HG03045 (cell line): ENCODE results near the gene DONSON.

ENCODE experiments used
- ATAC-seq: cut with Tn5 transposase; IDR thresholded peaks from one replicate; pipeline ENCODE4 v1.9.1; 2021; ENCODE audit warnings: mild to moderate bottlenecking, moderate library complexity; ENCODE audit not compliant: unreplicated experiment

DONSON gene

DNA sequence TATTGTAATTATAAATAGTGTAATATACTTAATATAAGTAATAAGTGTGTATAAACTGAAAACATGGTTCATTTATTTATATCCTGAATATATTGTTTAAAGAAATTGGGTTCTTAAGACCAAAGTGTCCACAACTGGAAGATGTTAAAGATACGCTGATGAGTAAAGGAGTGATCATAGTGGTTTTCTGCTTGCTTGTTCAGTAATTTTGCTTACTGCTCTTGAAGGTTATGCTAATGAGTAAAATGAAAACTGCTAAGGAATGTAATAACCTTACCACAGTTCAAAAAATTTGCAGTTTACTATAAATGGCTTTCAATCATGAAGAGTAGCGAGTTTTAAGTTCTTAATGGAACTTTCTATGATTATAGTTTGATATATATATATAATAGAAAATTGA lies 22.0 kb downstream of the DONSON start:
- ATAC-seq: no peak

DNA sequence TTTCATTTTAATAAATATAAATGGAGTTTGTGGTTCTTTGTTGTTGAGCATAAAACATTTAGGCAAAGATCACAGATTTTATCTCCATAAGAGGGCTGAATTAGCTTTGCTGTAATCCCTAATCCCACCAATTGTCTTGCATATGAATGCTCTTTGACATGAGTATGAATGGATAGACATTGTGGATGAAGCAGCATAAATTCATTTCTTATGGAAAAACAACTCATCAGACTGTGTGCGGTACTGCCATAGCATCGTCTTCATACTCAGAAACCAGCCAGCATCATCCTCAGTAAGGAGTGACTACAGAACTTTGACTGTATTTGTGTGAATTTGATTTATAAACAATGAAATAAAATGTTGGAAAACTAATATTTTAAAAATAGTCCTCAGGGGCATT lies 26.1 kb downstream of the DONSON start:
- ATAC-seq: no peak

DNA sequence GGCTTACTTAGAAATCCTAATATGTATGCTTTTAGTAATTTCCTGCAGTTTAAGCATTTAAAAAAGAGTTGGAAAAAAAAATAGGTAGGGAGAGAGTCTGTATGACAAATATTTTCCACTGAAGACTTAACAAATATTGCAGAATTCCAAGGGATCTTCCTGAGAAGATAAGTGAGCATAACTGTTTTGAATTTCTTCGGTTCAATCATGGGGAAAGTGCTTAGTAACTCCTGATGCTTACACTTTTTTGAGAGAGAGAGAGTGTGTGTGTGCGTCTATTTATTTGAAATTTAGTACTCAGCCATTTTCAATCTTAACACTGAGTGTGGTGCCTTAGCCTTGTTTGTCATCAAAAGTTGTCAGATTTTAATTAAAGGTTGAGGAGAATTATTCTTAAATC lies 27.1 kb downstream of the DONSON start:
- ATAC-seq: no peak

DNA sequence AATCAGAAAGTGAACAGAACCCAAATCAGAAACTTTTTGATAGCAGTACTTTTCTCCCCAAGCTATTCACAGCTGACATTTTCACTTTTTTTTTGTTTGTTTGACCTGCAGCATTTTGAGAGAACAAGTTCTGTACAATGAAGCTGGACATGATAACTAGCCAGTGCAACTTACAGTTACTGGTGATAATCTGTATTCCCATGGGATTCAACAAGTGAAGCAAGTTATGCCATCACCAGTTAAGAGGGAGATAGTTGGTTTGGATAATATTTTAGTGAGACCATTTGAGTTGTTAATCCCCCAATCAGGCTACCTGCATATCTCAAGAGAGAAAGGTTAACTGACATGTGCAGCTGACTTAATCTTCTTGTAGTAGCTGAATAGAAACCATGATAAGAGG lies 27.5 kb downstream of the DONSON start:
- no peak for ATAC-seq

DNA sequence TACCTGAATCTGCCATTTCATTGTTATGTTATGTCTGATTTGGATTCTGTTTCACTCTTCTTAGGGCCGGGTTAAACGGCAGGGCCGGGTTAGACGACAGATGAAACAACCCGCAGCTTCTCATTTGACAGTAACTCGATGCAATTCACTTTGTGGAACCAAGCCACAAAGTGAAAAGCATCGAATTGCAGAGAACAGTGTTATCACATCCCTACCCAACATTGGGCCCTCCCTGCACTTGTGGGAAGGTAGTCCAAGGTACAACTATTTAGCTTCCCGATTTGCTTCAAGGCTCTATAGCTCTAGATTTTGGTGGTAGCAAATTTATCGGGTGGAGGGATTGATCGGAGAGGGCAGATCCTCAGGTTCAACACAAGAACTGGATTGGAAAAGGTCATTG lies 28.7 kb downstream of the DONSON start:
- ATAC-seq: no peak

DNA sequence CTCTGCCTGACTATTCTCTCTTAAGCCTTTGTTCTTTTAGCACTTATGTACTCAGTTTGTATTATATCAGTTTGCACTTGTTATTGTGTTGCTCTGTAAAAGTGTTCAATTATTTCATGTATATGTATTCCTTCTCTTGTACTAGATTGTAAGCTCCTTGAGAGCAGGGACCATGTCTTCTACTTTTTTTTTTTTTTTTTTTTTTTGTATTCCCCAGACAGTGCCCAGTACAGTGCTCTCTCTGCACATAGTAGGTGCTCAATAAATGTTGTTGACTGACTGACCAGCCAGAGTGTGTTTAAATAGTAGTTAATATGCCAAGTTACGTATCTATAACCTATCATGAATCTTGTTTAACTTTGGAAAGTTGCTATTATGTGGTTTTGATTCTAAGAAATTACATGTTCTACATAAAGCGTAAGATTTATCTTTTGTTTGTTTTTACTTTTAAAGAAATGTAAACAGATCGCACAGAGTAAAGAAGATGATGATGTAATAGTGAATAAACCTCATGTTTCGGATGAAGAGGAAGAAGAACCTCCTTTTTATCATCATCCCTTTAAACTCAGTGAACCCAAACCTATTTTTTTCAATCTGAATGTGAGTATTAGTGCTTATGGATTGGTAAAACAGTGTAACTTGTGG lies 29.6 kb downstream of the DONSON start:
- no peak for ATAC-seq

DNA sequence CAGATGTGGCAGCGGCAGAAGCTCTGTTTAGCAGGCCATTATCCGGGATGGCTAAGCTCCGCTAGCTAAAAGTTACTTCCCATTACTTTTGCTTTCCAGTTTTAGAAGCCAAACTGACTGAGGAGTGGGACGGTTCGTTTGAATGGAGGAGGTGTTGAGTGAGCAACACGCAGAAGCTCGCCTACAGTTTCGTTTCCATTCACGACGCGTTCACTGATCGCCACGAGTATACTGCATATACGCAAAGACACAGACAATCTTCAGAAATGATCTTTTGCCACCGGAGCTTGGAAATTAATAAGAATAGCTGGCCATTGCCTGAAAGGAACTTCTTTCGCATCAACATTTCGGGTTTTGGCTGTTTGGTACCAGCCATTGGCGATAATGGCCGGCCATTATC lies 31.0 kb downstream of the DONSON start:
- ATAC-seq: no peak

DNA sequence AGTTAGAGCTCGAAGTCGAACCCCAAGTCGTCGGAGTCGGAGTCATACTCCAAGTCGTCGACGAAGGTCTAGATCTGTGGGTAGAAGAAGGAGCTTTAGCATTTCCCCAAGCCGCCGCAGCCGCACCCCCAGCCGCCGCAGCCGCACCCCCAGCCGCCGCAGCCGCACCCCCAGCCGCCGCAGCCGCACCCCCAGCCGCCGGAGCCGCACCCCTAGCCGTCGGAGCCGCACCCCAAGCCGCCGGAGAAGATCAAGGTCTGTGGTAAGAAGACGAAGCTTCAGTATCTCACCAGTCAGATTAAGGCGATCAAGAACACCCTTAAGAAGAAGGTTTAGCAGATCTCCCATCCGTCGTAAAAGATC lies 33.5 kb downstream of the DONSON start:
- no peak for ATAC-seq

DNA sequence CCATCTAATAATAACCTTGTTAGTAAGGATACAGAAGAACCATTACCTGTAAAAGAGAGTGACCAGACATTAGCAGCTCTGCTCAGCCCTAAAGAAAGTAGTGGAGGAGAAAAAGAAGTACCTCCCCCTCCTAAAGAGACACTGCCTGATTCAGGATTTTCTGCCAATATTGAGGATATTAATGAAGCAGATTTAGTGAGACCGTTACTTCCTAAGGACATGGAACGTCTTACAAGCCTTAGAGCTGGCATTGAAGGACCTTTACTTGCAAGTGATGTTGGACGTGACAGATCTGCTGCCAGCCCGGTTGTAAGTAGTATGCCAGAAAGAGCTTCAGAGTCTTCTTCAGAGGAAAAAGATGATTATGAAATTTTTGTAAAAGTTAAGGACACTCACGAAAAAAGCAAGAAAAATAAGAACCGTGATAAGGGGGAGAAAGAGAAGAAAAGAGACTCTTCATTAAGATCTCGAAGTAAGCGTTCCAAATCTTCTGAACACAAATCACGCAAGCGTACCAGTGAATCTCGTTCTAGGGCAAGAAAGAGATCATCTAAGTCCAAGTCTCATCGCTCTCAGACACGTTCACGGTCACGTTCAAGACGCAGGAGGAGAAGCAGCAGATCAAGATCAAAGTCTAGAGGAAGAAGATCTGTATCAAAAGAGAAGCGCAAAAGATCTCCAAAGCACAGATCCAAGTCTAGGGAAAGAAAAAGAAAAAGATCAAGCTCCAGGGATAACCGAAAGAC lies 34.1 kb downstream of the DONSON start:
- no peak for ATAC-seq

DNA sequence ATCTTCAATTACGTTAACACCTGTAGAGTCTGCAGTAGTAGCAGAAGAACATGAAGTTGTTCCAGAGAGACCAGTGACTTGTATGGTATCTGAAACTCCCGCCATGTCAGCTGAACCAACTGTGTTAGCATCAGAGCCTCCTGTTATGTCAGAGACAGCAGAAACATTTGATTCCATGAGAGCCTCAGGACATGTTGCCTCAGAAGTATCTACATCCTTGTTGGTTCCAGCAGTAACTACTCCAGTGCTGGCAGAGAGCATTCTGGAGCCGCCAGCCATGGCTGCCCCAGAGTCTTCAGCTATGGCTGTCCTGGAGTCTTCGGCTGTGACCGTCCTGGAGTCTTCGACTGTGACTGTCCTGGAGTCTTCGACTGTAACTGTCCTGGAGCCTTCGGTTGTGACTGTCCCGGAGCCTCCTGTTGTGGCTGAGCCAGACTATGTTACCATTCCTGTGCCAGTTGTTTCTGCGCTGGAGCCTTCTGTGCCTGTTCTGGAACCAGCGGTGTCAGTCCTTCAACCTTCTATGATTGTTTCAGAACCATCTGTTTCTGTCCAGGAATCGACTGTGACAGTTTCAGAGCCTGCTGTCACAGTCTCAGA lies 35.4 kb downstream of the DONSON start:
- ATAC-seq: no peak

DNA sequence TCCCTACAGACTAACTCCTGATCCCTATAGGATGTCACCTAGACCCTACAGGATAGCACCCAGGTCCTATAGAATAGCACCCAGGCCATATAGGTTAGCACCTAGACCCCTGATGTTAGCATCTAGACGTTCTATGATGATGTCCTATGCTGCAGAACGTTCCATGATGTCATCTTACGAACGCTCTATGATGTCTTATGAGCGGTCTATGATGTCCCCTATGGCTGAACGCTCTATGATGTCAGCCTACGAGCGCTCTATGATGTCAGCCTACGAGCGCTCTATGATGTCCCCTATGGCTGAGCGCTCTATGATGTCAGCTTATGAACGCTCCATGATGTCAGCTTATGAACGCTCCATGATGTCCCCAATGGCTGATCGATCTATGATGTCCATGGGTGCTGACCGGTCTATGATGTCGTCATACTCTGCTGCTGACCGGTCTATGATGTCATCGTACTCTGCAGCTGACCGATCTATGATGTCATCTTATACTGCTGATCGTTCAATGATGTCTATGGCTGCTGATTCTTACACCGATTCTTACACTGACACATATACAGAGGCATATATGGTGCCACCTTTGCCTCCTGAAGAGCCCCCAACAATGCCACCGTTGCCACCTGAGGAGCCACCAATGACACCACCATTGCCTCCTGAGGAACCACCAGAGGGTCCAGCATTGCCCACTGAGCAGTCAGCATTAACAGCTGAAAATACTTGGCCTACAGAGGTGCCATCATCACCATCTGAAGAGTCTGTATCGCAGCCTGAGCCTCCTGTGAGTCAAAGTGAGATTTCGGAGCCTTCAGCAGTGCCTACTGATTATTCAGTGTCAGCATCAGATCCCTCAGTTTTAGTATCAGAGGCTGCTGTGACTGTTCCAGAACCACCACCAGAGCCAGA lies 36.1 kb downstream of the DONSON start:
- no peak for ATAC-seq

DNA sequence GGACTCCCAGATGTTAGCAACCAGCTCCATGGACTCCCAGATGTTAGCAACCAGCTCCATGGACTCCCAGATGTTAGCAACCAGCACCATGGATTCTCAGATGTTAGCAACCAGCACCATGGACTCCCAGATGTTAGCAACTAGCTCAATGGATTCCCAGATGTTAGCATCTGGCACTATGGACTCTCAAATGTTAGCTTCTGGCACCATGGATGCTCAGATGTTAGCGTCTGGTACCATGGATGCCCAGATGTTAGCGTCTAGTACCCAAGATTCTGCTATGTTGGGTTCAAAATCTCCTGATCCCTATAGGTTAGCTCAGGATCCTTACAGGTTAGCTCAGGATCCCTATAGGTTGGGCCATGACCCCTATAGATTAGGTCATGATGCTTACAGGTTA lies 36.8 kb downstream of the DONSON start:
- no peak for ATAC-seq

DNA sequence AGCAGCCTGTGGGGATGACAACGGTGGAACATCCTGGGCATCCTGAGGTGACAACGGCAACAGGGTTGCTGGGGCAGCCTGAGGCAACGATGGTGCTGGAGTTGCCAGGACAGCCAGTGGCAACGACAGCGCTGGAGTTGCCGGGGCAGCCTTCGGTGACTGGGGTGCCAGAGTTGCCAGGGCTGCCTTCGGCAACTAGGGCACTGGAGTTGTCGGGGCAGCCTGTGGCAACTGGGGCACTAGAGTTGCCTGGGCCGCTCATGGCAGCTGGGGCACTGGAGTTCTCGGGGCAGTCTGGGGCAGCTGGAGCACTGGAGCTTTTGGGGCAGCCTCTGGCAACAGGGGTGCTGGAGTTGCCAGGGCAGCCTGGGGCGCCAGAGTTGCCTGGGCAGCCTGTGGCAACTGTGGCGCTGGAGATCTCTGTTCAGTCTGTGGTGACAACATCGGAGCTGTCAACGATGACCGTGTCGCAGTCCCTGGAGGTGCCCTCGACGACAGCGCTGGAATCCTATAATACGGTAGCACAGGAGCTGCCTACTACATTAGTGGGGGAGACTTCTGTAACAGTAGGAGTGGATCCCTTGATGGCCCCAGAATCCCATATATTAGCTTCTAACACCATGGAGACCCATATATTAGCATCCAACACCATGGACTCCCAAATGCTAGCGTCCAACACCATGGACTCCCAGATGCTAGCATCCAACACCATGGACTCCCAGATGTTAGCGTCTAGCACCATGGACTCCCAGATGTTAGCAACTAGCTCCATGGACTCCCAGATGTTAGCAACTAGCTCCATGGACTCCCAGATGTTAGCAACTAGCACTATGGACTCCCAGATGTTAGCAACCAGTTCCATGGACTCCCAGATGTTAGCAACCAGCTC lies 37.5 kb downstream of the DONSON start:
- no peak for ATAC-seq

DNA sequence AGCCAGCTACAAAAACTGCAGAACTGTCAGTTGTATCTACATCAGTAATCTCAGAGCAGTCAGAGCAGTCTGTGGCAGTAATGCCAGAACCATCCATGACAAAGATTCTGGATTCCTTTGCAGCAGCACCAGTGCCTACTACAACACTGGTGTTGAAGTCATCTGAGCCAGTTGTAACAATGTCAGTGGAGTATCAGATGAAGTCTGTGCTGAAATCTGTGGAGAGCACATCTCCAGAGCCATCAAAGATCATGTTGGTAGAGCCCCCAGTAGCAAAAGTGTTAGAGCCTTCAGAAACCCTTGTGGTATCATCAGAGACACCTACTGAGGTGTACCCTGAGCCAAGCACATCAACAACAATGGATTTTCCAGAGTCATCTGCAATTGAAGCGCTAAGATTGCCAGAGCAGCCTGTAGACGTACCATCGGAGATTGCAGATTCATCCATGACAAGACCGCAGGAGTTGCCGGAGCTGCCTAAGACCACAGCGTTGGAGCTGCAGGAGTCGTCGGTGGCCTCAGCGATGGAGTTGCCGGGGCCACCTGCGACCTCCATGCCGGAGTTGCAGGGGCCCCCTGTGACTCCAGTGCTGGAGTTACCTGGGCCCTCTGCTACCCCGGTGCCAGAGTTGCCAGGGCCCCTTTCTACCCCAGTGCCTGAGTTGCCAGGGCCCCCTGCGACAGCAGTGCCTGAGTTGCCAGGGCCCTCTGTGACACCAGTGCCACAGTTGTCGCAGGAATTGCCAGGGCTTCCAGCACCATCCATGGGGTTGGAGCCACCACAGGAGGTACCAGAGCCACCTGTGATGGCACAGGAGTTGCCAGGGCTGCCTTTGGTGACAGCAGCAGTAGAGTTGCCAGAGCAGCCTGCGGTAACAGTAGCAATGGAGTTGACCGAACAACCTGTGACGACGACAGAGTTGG lies 38.4 kb downstream of the DONSON start:
- no peak for ATAC-seq

DNA sequence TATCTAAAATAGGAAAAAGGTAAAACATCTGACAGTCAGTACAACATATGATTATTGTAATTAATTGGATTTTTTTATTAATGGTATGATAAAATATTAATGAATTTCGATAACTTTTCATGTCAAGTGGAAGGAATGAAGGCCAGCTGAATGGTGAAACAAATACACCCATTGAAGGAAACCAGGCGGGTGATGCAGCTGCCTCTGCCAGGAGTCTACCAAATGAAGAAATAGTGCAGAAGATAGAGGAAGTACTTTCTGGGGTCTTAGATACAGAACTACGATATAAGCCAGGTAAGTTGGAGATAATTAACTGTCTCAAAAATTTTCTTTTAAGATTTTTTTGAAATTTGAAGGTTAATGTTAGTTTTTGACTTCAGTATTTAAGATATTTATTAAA lies 42.4 kb downstream of the DONSON start:
- ATAC-seq: no peak

DNA sequence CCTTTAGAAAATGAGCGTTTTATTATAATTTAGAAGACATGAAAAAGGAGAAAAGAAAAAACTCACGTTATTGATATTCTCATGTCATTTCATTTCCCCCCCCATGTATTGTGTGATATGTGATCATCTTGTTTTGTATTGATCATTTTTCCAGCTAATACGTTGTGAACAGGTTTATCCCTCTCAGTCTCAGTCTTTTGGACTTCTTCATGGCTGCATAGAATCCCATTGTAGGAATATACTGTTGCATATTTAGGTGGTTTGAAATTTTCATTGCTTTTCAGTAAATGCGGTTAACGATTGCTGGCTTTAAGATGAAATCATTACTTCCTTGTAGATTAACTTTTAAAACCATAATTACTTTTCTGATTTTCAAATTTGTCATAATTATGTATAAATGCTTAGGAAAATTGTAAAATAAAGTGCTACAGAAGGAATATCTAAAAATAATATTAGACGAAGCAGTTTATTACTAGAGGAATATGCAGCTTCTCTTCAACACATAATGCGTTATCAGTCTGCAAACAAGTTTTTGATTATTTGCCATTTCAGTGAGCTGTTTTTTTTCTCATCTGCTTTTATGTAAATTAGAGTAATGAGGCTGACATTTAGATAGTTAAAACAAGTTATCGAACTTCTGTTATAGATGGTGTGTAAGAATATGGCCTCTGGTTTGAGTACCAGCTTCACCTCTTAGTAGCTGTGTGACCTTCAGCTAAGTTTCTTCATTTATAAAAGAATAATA lies 43.9 kb downstream of the DONSON start:
- ATAC-seq: no peak

DNA sequence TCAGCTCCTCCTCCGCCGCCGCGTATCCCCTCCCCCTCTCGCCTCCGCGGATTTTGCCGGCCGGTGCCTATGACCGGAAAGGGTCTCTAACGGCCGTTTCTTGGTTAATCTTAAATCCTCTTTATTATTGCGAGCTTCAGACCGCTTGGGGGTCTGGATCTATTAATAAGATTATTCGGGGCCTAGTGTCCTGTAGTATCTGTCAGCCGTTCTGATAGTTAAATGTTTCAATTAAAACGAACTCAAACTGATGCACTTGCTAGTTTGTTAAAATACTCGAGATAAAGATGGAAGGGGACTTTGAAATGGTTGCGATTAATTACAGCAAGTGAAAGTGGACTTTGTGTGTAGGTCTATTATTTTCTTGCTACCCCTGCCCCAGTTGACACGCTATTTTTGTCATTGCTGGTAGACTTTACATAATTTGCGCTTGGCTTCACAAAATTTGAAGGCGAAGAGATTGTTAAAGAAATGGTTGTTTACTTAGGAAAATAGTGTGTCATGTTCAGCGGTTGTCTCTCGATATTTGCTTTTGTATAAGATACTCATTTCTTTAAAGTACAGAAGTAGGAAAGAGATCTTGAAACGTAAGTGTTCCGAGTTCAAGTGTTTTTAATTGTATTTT lies 44.9 kb downstream of the DONSON start:
- peak; percentile 9 for ATAC-seq
